Suprapubic skin (tissue), 4 donors: ENCODE data around the gene KPNA4. TPM values are rescaled to one million over a fixed set of nuclear protein-coding genes. Genes with fewer than 3 reads are reported as not detected.

Source experiments
- DNase-seq, 2 donors: peaks; one replicate each; pipeline ENCODE4 v3.0.0-alpha.2; 2019; ENCODE audit warnings: low spot score in 2 of 2
- H3K27ac ChIP-seq: fragments of 200-600 bp; sonication (generic); one replicate; pipeline ENCODE4 v1.5.1; 2019
- H3K27me3 ChIP-seq: fragments of 200-600 bp; sonication (generic); one replicate; pipeline ENCODE4 v1.5.1; 2019
- H3K36me3 ChIP-seq: fragments of 200-600 bp; sonication (generic); one replicate; pipeline ENCODE4 v1.5.1; 2019
- H3K4me1 ChIP-seq: fragments of 200-600 bp; sonication (generic); one replicate; pipeline ENCODE4 v1.5.1; 2019
- H3K4me3 ChIP-seq: fragments of 200-600 bp; sonication (generic); one replicate; pipeline ENCODE4 v1.5.1; 2019; ENCODE audit warnings: mild to moderate bottlenecking
- H3K9me3 ChIP-seq: fragments of 200-600 bp; sonication (generic); one replicate; pipeline ENCODE4 v1.5.1; 2019
- EP300 ChIP-seq: sonication (generic); formaldehyde crosslinking; IDR thresholded peaks from one replicate; pipeline ENCODE4 v1.6.1; 2017; ENCODE audit warnings: antibody characterized with exemption
- POLR2A ChIP-seq, 2 donors: fragments of 450-650 bp; IDR thresholded peaks; one replicate each; pipeline ENCODE4 v1.6.1; 2017; ENCODE audit warnings: antibody characterized with exemption in 2 of 2, mild to moderate bottlenecking in 2 of 2, moderate library complexity in 2 of 2
- POLR2AphosphoS5 ChIP-seq, 3 donors: sonication (generic); formaldehyde crosslinking; IDR thresholded peaks; one replicate each; pipeline ENCODE4 v1.6.1; 2017; ENCODE audit warnings: antibody characterized with exemption in 3 of 3
- WGBS: methylation state at CpG from one replicate; pipeline ENCODE4 v1.1.5; 2018; 5-methylcytosine and 5-hydroxymethylcytosine counted together
- total RNA-seq, 4 donors: library from RNA; depleted of rRNA; stranded (reverse); fragments of >200 nt; gene quantifications; one replicate each; pipeline ENCODE4 v1.1.0, GENCODE V29; 2016
- TF ChIP-seq, protein P1 (sequence below), 2 donors: fragments of 200-600 bp in 1 of 2; fragments of 450-650 bp in 1 of 2; sonication (generic) in 1 of 2; IDR thresholded peaks; one replicate each; pipeline ENCODE4 v1.5.1; 2016 to 2019; ENCODE audit warnings: antibody characterized with exemption in 2 of 2, mild to moderate bottlenecking in 1 of 2, moderate library complexity in 1 of 2

Gene KPNA4
- total RNA-seq, 4 donors from 2014 or later: 23.9 to 35.0 (median 29.4) TPM

DNA sequence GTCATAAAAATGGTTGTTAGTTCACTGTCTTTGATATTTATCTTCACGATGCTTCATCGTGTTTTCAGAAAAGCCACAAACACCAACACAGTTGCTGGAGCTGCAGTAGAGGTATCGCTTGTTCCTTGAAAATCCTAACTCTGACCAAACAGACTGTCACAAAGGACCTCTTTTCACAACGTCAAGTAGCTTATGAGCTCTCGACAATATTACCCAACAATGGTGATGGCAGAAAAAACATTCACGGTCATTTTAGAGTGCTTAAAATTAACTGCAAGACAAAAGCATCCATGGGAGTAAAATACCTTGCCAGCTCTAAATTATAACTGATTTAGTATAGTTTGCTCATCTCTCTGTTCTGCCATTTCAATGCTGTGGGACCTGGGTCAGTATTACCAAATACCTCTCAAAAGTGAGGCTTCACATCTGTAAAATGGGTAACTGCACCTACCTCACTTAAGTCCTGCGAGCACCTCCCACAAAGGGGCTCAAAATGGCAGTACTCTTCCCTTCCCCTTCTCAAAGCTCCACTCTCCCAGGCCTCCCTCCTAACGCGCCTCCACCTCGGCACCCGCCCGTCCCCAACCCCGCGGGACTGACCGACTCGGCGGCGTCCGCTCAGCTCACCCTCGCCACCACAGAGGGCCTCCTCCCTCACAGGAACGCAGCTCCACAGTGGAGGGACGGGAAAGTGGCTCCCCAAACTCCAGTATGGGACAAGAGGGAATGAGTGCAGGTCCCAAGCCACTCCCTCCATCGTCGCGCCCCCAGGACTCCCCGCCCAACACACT lies 116.3 kb downstream of the KPNA4 start:
- Histone ChIP-seq H3K36me3 (no peaks in the 10 kb centered on the region), H3K9me3 (no peaks in the 10 kb centered on the region), H3K27ac (peak overlapping the region; percentile 62), H3K4me3 (peak overlapping the region; percentile 55), H3K4me1 (peaks cover 21% of the 10 kb centered on the region), H3K27me3 (no peaks in the 10 kb centered on the region)
- peak in 1 of 2 donors; percentile 60 for DNase-seq
- WGBS: 5% methylated on average over 26 of the region's 26 CpGs
- no peak for TF ChIP-seq POLR2AphosphoS5 (IDR thresholded peaks at IDR 0.05)
- TF ChIP-seq POLR2A (IDR thresholded peaks at IDR 0.05): no peak
- TF ChIP-seq EP300: no peak
- TF ChIP-seq, protein P1, sequence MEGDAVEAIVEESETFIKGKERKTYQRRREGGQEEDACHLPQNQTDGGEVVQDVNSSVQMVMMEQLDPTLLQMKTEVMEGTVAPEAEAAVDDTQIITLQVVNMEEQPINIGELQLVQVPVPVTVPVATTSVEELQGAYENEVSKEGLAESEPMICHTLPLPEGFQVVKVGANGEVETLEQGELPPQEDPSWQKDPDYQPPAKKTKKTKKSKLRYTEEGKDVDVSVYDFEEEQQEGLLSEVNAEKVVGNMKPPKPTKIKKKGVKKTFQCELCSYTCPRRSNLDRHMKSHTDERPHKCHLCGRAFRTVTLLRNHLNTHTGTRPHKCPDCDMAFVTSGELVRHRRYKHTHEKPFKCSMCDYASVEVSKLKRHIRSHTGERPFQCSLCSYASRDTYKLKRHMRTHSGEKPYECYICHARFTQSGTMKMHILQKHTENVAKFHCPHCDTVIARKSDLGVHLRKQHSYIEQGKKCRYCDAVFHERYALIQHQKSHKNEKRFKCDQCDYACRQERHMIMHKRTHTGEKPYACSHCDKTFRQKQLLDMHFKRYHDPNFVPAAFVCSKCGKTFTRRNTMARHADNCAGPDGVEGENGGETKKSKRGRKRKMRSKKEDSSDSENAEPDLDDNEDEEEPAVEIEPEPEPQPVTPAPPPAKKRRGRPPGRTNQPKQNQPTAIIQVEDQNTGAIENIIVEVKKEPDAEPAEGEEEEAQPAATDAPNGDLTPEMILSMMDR (IDR thresholded peaks at IDR 0.05): no peak

DNA sequence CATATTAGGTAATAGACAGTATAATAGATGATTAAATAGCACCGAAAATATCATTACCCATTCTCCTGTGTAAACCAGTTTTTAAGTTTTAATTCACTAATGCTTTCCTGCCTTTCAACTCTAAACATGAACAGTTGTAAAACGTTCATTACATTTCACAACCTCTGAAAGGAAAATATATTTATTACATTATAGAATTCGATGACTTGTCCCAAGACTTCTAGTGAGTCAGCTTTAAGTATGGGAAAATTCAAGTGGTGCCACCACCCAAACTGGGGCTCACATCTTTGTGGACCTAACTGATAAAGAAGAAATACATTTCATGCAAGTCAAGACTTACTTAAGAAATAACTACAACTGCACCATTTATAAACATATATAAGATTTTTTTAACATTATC lies 117.8 kb downstream of the KPNA4 start:
- 51% methylated on average over 3 of the region's 3 CpGs for WGBS
- Histone ChIP-seq H3K27ac (no peak overlapping the region), H3K27me3 (no peaks in the 10 kb centered on the region), H3K4me3 (no peak overlapping the region), H3K4me1 (peaks cover 21% of the 10 kb centered on the region), H3K9me3 (no peaks in the 10 kb centered on the region), H3K36me3 (no peaks in the 10 kb centered on the region)
- no peak for TF ChIP-seq EP300
- TF ChIP-seq POLR2A (IDR thresholded peaks at IDR 0.05): no peak
- no peak for TF ChIP-seq POLR2AphosphoS5 (IDR thresholded peaks at IDR 0.05)
- DNase-seq: no peak

DNA sequence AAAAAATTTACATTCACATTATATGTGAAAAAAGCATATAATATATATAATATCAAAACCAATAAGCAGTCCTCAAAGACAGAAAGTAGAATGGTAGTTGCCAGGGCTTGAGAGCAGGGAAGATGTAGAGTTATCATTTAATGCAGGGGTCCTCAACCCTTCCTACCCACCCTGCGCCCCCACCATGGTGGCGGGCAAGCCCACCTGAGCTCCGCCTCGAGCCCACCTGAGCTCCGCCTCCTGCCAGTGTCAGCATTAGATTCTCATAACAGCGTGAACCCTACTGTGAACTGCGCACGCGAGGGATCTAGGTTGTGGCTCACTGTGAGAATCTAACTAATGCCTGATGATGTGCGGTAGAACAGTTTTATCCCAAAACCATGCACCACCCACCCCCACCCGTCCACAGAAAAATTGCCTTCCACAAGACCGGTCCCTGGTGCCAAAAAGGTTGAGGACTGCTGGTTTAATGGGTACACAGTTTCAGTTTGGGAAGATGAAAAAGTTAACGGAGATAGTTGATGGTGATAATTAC lies 118.8 kb downstream of the KPNA4 start:
- no peaks in the 10 kb centered on the region for H3K36me3 ChIP-seq
- 97% methylated on average over 13 of the region's 13 CpGs for WGBS
- no peak for TF ChIP-seq POLR2A (IDR thresholded peaks at IDR 0.05)
- TF ChIP-seq EP300: no peak
- TF ChIP-seq, protein P1 (IDR thresholded peaks at IDR 0.05): no peak
- H3K27me3 ChIP-seq: no peaks in the 10 kb centered on the region
- no peaks in the 10 kb centered on the region for H3K9me3 ChIP-seq
- H3K27ac ChIP-seq: no peak overlapping the region
- H3K4me3 ChIP-seq: no peak overlapping the region
- H3K4me1 ChIP-seq: peaks cover 21% of the 10 kb centered on the region
- no peak for DNase-seq

DNA sequence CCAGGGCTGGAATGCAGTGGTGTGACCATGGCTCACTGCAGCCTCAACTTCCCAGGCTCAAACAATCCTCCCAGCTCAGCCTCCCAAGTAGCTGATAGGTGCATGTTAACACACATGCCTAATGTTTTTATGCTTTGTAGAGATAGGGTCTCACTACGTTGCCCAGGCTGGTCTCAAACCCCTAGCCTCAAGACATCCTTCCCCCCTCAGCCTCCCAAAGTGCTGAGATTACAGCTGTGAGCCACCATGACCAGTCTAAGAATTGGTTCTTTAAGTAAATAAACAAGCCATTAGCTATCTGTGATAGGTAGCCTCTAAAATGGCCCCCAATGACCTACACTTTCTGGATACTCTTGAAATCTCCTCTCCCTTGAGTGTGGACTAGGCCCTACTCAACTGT lies 119.5 kb downstream of the KPNA4 start:
- no peaks in the 10 kb centered on the region for H3K36me3 ChIP-seq
- peaks cover 21% of the 10 kb centered on the region for H3K4me1 ChIP-seq
- TF ChIP-seq POLR2AphosphoS5 (IDR thresholded peaks at IDR 0.05) (no peak), POLR2A (IDR thresholded peaks at IDR 0.05) (no peak), EP300 (no peak)
- TF ChIP-seq, protein P1 (IDR thresholded peaks at IDR 0.05): no peak
- no peak for DNase-seq
- no peak overlapping the region for H3K27ac ChIP-seq
- H3K9me3 ChIP-seq: no peaks in the 10 kb centered on the region
- 95% methylated on average over 1 of the region's 1 CpG for WGBS
- no peak overlapping the region for H3K4me3 ChIP-seq
- H3K27me3 ChIP-seq: no peaks in the 10 kb centered on the region

Other genes starting within 250 kb of the KPNA4 start
- gene IFT80, start 166.3 kb downstream of the KPNA4 start, total RNA-seq: 10 to 100 TPM in 3 of 4 donors, 1 to 10 TPM in 1; 9.1 to 21.3 (median 17.2) TPM
- 10 to 100 TPM; 26.7 to 97.3 (median 28.1) TPM for gene SMC4, start 165.9 kb downstream of the KPNA4 start, total RNA-seq
- 10 to 100 TPM in 1 of 4 donors, 1 to 10 TPM in 3; 4.3 to 11.1 (median 6.7) TPM for gene TRIM59, start 115.8 kb downstream of the KPNA4 start, total RNA-seq
- gene ARL14, start 111.6 kb upstream of the KPNA4 start, total RNA-seq: not detected
- 10 to 100 TPM; 31.5 to 40.2 (median 34.0) TPM for gene PPM1L, start 190.7 kb upstream of the KPNA4 start, total RNA-seq